Measurements from ENCODE around the gene SPEN.

SPEN gene

GRCh38 chr1:15852036-15852827, 4.7 kb downstream of the SPEN start (continued):
- TF ChIP-seq, protein P1, sequence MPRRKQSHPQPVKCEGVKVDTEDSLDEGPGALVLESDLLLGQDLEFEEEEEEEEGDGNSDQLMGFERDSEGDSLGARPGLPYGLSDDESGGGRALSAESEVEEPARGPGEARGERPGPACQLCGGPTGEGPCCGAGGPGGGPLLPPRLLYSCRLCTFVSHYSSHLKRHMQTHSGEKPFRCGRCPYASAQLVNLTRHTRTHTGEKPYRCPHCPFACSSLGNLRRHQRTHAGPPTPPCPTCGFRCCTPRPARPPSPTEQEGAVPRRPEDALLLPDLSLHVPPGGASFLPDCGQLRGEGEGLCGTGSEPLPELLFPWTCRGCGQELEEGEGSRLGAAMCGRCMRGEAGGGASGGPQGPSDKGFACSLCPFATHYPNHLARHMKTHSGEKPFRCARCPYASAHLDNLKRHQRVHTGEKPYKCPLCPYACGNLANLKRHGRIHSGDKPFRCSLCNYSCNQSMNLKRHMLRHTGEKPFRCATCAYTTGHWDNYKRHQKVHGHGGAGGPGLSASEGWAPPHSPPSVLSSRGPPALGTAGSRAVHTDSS (tag by site-specific recombination; IDR thresholded peaks at IDR 0.05), result no peak
- TF ChIP-seq ZNF660 (tag by site-specific recombination; IDR thresholded peaks at IDR 0.05), result no peak
- TF ChIP-seq ZFHX2 (tag by site-specific recombination; conservative IDR thresholded peaks at IDR 0.05), result no peak
- no peak for TF ChIP-seq ZBTB8A (tag by site-specific recombination; IDR thresholded peaks at IDR 0.05)
- TF ChIP-seq ZNF639 (tag by site-specific recombination; IDR thresholded peaks at IDR 0.05), result peak; percentile 31; the same call in 1 of the 2 replicates
- TF ChIP-seq, protein P2, sequence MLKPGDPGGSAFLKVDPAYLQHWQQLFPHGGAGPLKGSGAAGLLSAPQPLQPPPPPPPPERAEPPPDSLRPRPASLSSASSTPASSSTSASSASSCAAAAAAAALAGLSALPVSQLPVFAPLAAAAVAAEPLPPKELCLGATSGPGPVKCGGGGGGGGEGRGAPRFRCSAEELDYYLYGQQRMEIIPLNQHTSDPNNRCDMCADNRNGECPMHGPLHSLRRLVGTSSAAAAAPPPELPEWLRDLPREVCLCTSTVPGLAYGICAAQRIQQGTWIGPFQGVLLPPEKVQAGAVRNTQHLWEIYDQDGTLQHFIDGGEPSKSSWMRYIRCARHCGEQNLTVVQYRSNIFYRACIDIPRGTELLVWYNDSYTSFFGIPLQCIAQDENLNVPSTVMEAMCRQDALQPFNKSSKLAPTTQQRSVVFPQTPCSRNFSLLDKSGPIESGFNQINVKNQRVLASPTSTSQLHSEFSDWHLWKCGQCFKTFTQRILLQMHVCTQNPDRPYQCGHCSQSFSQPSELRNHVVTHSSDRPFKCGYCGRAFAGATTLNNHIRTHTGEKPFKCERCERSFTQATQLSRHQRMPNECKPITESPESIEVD (tag by site-specific recombination; IDR thresholded peaks at IDR 0.05), result peak; percentile 83
- TF ChIP-seq, protein P3, sequence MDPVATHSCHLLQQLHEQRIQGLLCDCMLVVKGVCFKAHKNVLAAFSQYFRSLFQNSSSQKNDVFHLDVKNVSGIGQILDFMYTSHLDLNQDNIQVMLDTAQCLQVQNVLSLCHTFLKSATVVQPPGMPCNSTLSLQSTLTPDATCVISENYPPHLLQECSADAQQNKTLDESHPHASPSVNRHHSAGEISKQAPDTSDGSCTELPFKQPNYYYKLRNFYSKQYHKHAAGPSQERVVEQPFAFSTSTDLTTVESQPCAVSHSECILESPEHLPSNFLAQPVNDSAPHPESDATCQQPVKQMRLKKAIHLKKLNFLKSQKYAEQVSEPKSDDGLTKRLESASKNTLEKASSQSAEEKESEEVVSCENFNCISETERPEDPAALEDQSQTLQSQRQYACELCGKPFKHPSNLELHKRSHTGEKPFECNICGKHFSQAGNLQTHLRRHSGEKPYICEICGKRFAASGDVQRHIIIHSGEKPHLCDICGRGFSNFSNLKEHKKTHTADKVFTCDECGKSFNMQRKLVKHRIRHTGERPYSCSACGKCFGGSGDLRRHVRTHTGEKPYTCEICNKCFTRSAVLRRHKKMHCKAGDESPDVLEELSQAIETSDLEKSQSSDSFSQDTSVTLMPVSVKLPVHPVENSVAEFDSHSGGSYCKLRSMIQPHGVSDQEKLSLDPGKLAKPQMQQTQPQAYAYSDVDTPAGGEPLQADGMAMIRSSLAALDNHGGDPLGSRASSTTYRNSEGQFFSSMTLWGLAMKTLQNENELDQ (tag by site-specific recombination; IDR thresholded peaks at IDR 0.05; ENCODE audit: low read depth), result no peak
- 0 out of 2 replicates have a peak, but pooled peaks have one; percentile 50 for TF ChIP-seq IKZF3 (tag by site-specific recombination; IDR thresholded peaks at IDR 0.05)
- TF ChIP-seq ZNF830 (tag by site-specific recombination; IDR thresholded peaks at IDR 0.05; ENCODE audit: low read depth), result no peak
- TF ChIP-seq ZNF221 (tag by site-specific recombination; IDR thresholded peaks at IDR 0.05; ENCODE audit: borderline replicate concordance), result no peak
- TF ChIP-seq SP7 (tag by site-specific recombination; IDR thresholded peaks at IDR 0.05), result peak; percentile 89
- no peak for TF ChIP-seq ZBTB26 (tag by site-specific recombination; optimal IDR thresholded peaks at IDR 0.05)
- TF ChIP-seq ZBTB1 (tag by site-specific recombination; IDR thresholded peaks at IDR 0.05), result no peak
- TF ChIP-seq ZFP41 (tag by site-specific recombination; IDR thresholded peaks at IDR 0.05; ENCODE audit: borderline replicate concordance), result no peak
- TF ChIP-seq GLI2 (tag by site-specific recombination; IDR thresholded peaks at IDR 0.05; ENCODE audit: borderline replicate concordance, low read depth), result no peak
- no peak for TF ChIP-seq ZNF10 (tag by site-specific recombination; IDR thresholded peaks at IDR 0.05)
- TF ChIP-seq ZNF266 (tag by site-specific recombination; IDR thresholded peaks at IDR 0.05; ENCODE audit: low read depth), result no peak
- TF ChIP-seq ZFP3 (tag by site-specific recombination; IDR thresholded peaks at IDR 0.05; ENCODE audit: low read depth), result no peak
- TF ChIP-seq ZNF169 (tag by site-specific recombination; IDR thresholded peaks at IDR 0.05), result no peak
- no peak for TF ChIP-seq TSHZ1 (tag by site-specific recombination; IDR thresholded peaks at IDR 0.05; ENCODE audit: borderline replicate concordance)
- no peak for TF ChIP-seq ZNF785 (tag by site-specific recombination; IDR thresholded peaks at IDR 0.05)
- TF ChIP-seq, protein P4, sequence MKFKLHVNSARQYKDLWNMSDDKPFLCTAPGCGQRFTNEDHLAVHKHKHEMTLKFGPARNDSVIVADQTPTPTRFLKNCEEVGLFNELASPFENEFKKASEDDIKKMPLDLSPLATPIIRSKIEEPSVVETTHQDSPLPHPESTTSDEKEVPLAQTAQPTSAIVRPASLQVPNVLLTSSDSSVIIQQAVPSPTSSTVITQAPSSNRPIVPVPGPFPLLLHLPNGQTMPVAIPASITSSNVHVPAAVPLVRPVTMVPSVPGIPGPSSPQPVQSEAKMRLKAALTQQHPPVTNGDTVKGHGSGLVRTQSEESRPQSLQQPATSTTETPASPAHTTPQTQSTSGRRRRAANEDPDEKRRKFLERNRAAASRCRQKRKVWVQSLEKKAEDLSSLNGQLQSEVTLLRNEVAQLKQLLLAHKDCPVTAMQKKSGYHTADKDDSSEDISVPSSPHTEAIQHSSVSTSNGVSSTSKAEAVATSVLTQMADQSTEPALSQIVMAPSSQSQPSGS (tag by site-specific recombination; IDR thresholded peaks at IDR 0.05; ENCODE audit: low read depth), result no peak
- TF ChIP-seq ZNF48 (tag by site-specific recombination; IDR thresholded peaks at IDR 0.05), result no peak
- no peak for TF ChIP-seq ZBTB7A (tag by site-specific recombination; IDR thresholded peaks at IDR 0.05; ENCODE audit: low read depth)
- no peak for TF ChIP-seq ZNF37A (tag by site-specific recombination; IDR thresholded peaks at IDR 0.05)
